Astrocyte (in vitro differentiated cells and primary cell): ENCODE measurements around the gene DCUN1D2.

Experiments
- CTCF ChIP-seq: IDR thresholded peaks from 2 replicates; pipeline ENCODE4 v1.5.1; 2011; ENCODE audit warnings: low read depth, mild to moderate bottlenecking, inconsistent platforms, low read length, moderate library complexity; ENCODE audit not compliant: insufficient read depth
- EZH2 ChIP-seq: IDR thresholded peaks from 2 replicates; pipeline ENCODE4 v1.6.1; 2012; ENCODE audit warnings: mild to moderate bottlenecking, low read length, inconsistent platforms; ENCODE audit not compliant: insufficient read depth

DNA sequence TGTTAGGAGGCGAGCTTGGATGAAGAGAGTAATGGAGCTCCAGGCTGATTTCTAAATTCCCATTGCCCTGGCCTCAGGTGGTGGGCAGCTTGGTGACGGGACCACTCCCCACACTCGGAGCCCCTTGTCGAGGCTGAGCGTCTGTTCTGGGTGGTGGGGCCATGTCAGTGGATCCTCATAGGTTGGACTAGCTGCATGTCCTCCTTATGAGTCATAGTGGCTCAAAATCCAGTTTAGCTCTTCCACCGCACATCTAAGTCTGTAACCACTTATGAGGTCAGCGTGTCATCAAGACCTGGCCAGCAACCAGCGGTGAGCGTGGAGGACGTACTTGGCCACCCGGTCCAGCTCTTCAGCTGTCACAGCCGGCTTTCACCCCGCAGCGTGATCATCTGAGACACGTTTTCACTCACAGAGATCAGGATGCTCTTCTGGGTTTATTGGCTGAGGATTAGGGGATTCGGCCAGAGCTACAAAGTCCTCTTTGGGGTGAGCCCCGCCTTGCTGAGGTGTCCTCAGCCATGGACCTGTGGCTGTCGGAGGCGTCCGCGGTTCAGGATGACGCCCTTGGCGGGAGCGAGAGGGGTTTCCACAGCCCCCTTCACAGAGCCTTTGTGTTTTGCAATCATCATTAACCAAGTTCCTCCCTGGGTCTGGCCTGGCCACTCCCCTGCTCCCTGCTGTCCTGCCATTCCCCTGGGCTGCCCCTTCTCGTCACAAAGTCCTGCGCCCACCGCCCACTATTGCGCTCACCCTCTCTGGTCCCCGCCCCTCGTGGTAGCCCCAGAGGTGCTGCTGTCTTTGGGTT is 79.1 kb downstream of the DCUN1D2 start:
- TF ChIP-seq CTCF, result no peak
- TF ChIP-seq EZH2, result no peak
